ENCODE results near the gene CD180.

CD180 gene

DNA sequence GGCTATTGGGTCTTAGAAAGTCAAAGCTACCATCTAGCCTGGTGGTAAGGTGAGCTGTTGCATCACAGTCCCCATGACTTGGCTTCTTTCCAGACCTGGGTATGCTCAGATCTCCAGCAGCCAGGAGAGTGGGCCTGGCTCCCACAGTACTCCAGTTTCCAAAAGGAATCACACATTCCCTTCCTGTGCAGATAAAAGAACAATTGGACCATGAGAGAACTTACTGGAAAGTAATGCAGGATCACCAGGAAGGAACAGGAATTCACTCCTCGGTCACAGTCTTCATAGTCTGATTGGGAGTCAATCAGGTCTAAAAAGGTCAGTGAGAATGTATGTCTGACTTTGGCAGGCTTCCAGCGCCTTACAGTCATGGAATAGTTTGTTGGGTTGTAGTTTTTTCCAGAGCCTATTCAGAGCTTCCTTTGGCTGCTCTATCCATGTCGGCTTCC lies 47.8 kb upstream of the CD180 start:
- Histone ChIP-seq H3K27ac (ENCODE audit: low read length) (no peak overlapping the region), H3K9ac (ENCODE audit: low read length) (no peak overlapping the region), H3K9me3 (replicated peaks; ENCODE audit: insufficient read depth, low read length) (no peaks in the 10 kb centered on the region), H4K20me1 (ENCODE audit: insufficient read depth, low read length) (no peaks in the 10 kb centered on the region), H2AFZ (ENCODE audit: low read length) (no peak overlapping the region), H3K36me3 (replicated peaks; ENCODE audit: insufficient read depth, low read length) (no peaks in the 10 kb centered on the region), H3K4me1 (ENCODE audit: low read length) (no peaks in the 10 kb centered on the region), H3K27me3 (replicated peaks; ENCODE audit: insufficient read depth, low read length) (no peaks in the 10 kb centered on the region), H3F3A (ENCODE audit: insufficient read depth, low read length) (no peaks in the 10 kb centered on the region), H3K4me2 (ENCODE audit: low read depth, low read length) (no peak overlapping the region), H3K9me2 (replicated peaks; ENCODE audit: insufficient read depth, low read length) (no peaks in the 10 kb centered on the region), H3K4me3 (ENCODE audit: low read length) (no peak overlapping the region), H3K79me2 (ENCODE audit: low read length) (no peaks in the 10 kb centered on the region)
- no peak for DNase-seq
- TF ChIP-seq EZH2phosphoT487 (IDR thresholded peaks at IDR 0.05; ENCODE audit: low read length) = no peak
- no peak for TF ChIP-seq EZH2 (optimal IDR thresholded peaks at IDR 0.05; ENCODE audit: low read depth, low read length)
- TF ChIP-seq CTCF (IDR thresholded peaks at IDR 0.05; ENCODE audit: low read length) = no peak

DNA sequence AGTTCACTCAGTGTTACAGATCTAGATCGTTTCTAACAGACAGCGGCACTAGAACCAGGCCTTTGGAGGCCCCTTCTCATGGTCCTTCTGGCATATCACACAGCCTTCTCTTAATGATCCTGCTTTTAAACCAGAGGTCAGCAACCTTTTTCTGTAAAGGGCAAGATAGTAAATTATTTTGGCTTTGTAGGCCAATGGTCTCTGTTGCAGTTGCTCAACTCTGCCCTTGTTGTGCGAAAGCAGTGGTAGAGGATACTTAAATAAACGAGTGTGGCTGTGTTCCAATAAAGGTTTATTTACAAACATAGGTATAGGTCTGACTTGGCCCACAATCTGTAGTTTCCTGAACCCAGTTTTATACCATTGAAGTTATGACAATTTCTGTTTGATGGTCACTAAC lies 47.3 kb upstream of the CD180 start:
- TF ChIP-seq EZH2phosphoT487 (IDR thresholded peaks at IDR 0.05; ENCODE audit: low read length) (no peak), CTCF (IDR thresholded peaks at IDR 0.05; ENCODE audit: low read length) (no peak), EZH2 (optimal IDR thresholded peaks at IDR 0.05; ENCODE audit: low read depth, low read length) (no peak)
- Histone ChIP-seq H3K27me3 (replicated peaks; ENCODE audit: insufficient read depth, low read length) (no peaks in the 10 kb centered on the region), H3K4me1 (ENCODE audit: low read length) (no peaks in the 10 kb centered on the region)

DNA sequence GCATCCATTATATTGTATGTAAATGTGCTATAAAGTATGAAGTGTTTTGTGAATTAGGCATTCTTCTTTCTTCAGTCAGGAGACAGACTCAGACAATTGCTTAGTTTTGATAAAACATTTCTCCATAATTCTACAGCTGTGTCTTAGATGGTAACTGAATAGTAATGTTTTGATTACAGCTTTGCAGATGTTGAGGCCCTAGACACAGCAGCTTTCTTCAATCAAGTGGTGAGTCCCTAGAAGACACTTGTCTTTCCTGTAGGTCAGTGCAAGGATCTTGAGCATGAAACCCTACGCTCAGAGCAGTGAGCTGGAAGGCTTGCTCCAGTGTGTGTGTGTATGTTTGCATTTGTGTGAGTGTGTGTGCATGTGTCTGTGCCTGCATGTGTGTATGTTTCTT lies 46.8 kb upstream of the CD180 start:
- Histone ChIP-seq H2AFZ (ENCODE audit: low read length) (no peak overlapping the region), H3K9ac (ENCODE audit: low read length) (no peak overlapping the region), H3K4me3 (ENCODE audit: low read length) (no peak overlapping the region), H4K20me1 (ENCODE audit: insufficient read depth, low read length) (no peaks in the 10 kb centered on the region), H3K27me3 (replicated peaks; ENCODE audit: insufficient read depth, low read length) (no peaks in the 10 kb centered on the region), H3F3A (ENCODE audit: insufficient read depth, low read length) (no peaks in the 10 kb centered on the region), H3K4me2 (ENCODE audit: low read depth, low read length) (no peak overlapping the region), H3K79me2 (ENCODE audit: low read length) (no peaks in the 10 kb centered on the region), H3K27ac (ENCODE audit: low read length) (no peak overlapping the region), H3K4me1 (ENCODE audit: low read length) (no peaks in the 10 kb centered on the region), H3K9me3 (replicated peaks; ENCODE audit: insufficient read depth, low read length) (no peaks in the 10 kb centered on the region), H3K9me2 (replicated peaks; ENCODE audit: insufficient read depth, low read length) (no peaks in the 10 kb centered on the region), H3K36me3 (replicated peaks; ENCODE audit: insufficient read depth, low read length) (no peaks in the 10 kb centered on the region)
- TF ChIP-seq EZH2phosphoT487 (IDR thresholded peaks at IDR 0.05; ENCODE audit: low read length) (no peak), EZH2 (optimal IDR thresholded peaks at IDR 0.05; ENCODE audit: low read depth, low read length) (no peak), CTCF (IDR thresholded peaks at IDR 0.05; ENCODE audit: low read length) (no peak)
- no peak for DNase-seq

More for the DNA sequence above, 47.3 kb upstream of the CD180 start:
- H3K9me3 ChIP-seq (replicated peaks; ENCODE audit: insufficient read depth, low read length) = no peaks in the 10 kb centered on the region
- no peak overlapping the region for H3K4me3 ChIP-seq (ENCODE audit: low read length)
- no peak for DNase-seq
- no peak overlapping the region for H3K4me2 ChIP-seq (ENCODE audit: low read depth, low read length)
- no peaks in the 10 kb centered on the region for H3K9me2 ChIP-seq (replicated peaks; ENCODE audit: insufficient read depth, low read length)
- H3K79me2 ChIP-seq (ENCODE audit: low read length) = no peaks in the 10 kb centered on the region
- H3F3A ChIP-seq (ENCODE audit: insufficient read depth, low read length) = no peaks in the 10 kb centered on the region
- no peak overlapping the region for H2AFZ ChIP-seq (ENCODE audit: low read length)
- H3K9ac ChIP-seq (ENCODE audit: low read length) = no peak overlapping the region
- no peaks in the 10 kb centered on the region for H4K20me1 ChIP-seq (ENCODE audit: insufficient read depth, low read length)
- no peak overlapping the region for H3K27ac ChIP-seq (ENCODE audit: low read length)
- H3K36me3 ChIP-seq (replicated peaks; ENCODE audit: insufficient read depth, low read length) = no peaks in the 10 kb centered on the region

Measured in MM.1S (cell line).